ENCODE measurements around the gene IFFO2.
A peak's percentile ranks its signal among the peaks of the same experiment; 100 is the strongest.

IFFO2 gene

DNA sequence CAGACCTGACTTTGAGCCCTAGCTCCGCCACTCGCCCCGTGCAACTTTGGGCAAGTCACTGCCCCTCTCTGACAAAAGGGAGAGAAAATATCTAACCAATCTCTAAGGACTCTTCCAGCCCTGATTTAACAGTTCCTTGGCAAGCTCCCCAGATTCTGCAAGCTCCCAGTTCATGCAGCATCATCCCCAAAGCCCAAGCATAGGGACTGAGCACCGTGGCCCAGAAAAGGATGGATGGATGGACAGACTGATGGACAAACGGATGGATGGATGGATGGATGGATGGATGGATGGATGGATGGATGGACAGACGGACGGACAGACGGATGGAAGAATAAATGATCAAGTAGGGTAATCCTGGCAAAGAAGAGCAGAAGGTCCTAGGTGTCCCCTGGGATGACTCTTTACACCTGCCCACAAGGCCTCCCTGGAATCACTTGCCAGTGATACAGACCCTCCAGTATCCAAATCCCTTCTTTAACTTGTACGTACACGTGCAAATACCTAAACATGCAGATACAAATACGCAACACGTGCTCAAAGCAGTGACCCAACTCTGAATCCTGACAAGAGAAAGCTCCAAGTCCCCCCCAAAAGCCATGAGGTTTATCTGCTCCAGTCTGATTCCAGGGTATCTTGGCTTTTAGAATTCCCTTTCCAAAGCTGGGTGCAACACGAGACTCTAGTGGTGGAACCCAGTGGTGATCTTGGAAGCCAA, 16.0 kb downstream of the IFFO2 start:
- Mint-ChIP-seq H3K36me3 (ENCODE audit: low read depth) (no peaks in the 10 kb centered on the region), H3K27me3 (no peaks in the 10 kb centered on the region), H3K4me1 (ENCODE audit: low read depth) (peaks cover 53% of the 10 kb centered on the region), H3K27ac (no peak overlapping the region), H3K4me3 (no peak overlapping the region), H3K9me3 (no peaks in the 10 kb centered on the region)

GRCh38 chr1:18939398-18940302, 16.8 kb downstream of the IFFO2 start:
- Mint-ChIP-seq H3K36me3 (ENCODE audit: low read depth) (no peaks in the 10 kb centered on the region), H3K4me1 (ENCODE audit: low read depth) (peaks cover 53% of the 10 kb centered on the region), H3K27me3 (no peaks in the 10 kb centered on the region), H3K27ac (peak overlapping the region; percentile 34), H3K4me3 (no peak overlapping the region), H3K9me3 (no peaks in the 10 kb centered on the region)

DNA sequence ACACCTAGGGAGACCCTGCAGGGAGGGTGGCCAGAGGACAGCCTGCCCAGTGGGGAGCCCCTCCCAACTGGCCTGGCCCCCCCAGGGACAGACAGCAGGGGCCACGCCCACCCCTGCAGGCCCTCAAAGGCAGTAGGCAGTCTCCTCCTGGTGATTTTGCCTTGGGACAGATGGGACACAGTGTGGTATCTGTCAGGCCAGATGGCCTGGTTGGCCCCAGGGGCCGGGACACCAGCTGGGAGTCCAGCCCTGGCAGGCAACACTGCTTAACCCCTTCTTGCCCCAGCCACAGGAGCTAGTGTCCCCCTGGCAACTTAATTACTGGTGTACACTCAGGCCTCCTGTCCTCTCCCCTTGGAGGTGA, 17.8 kb downstream of the IFFO2 start:
- H3K27me3 Mint-ChIP-seq = no peaks in the 10 kb centered on the region
- no peak overlapping the region for H3K4me3 Mint-ChIP-seq
- H3K36me3 Mint-ChIP-seq (ENCODE audit: low read depth) = no peaks in the 10 kb centered on the region
- no peak overlapping the region for H3K27ac Mint-ChIP-seq
- no peaks in the 10 kb centered on the region for H3K9me3 Mint-ChIP-seq
- peaks cover 56% of the 10 kb centered on the region for H3K4me1 Mint-ChIP-seq (ENCODE audit: low read depth)

DNA sequence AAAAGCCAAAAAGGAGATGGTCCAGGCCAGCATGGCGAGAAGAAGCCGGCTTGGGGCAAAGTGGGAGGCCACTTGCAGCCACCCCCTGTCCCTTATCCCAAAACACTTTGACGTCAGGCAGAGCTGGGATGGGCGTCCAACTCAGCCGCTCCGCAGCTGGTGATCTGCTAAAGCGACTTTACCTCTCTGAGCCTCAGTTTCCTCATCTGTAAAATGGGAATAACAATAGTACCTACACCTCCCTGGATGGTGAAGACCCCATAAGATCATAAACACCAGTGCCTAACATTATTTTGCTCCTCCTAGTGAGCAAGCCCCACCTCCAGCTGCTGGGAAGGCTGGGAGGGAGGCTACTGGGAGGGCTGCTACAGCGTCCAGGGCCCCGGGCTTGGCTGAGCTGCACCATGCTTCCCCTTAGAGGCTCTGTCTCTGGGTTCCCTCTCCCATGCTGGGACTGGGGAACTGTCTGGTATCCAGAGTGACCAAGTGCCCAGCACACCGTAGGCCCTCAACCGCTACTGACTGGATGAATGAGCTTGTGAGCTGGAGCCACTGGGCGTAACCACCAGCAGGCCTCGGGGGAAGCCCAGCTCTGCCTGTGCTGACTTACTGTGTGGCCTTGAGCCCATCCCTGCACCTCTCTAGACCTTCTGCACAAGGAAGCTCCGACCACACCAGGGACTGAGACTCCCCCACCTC, 18.3 kb downstream of the IFFO2 start:
- Mint-ChIP-seq H3K27me3 (no peaks in the 10 kb centered on the region), H3K27ac (no peak overlapping the region), H3K36me3 (ENCODE audit: low read depth) (no peaks in the 10 kb centered on the region), H3K4me3 (no peak overlapping the region), H3K9me3 (no peaks in the 10 kb centered on the region), H3K4me1 (ENCODE audit: low read depth) (peaks cover 56% of the 10 kb centered on the region)

- Mint-ChIP-seq H3K4me3 (no peak overlapping the region), H3K27me3 (no peaks in the 10 kb centered on the region), H3K27ac (no peak overlapping the region), H3K9me3 (no peaks in the 10 kb centered on the region), H3K36me3 (ENCODE audit: low read depth) (no peaks in the 10 kb centered on the region), H3K4me1 (ENCODE audit: low read depth) (peaks cover 62% of the 10 kb centered on the region)
Observed at GRCh38 chr1:18937539-18937938, 18.9 kb downstream of the IFFO2 start.

DNA sequence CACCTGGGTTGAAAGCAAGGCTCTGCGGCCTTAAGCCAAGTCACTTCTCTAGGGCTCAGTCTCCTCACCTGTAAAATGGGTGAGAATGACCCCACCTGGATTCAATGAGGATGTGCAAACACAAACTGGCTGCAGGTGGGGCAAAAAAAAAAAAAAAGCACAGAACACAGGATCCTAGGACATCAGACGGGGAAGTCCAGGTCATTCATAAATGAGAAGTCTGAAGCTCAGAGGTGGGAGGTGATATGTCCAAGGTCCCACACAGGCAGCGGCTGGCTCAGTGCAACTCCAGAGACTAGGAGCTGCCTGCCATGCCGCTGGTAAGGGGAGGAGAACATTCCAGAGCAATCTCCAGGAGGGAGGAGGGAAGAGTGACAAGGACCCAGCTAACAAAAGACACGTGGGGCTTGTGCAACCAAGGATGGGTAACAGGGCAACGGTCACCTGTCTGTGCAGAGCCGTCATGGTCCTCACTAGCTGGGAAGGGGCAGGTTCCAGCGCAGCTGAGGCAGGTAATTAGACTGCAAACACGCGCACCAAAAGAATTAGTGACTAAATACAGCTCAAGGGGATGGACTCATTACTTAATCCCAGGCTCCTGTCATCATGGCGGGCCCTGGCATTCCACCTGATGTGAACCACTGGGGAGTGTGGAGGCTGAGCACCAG, 19.5 kb downstream of the IFFO2 start:
- Mint-ChIP-seq H3K4me3 (no peak overlapping the region), H3K36me3 (ENCODE audit: low read depth) (no peaks in the 10 kb centered on the region), H3K9me3 (no peaks in the 10 kb centered on the region), H3K27ac (no peak overlapping the region), H3K27me3 (no peaks in the 10 kb centered on the region), H3K4me1 (ENCODE audit: low read depth) (peaks cover 68% of the 10 kb centered on the region)

- Mint-ChIP-seq H3K36me3 (ENCODE audit: low read depth) (no peaks in the 10 kb centered on the region), H3K27ac (no peak overlapping the region), H3K4me3 (no peak overlapping the region), H3K4me1 (ENCODE audit: low read depth) (peaks cover 73% of the 10 kb centered on the region), H3K9me3 (no peaks in the 10 kb centered on the region), H3K27me3 (no peaks in the 10 kb centered on the region)
Observed at GRCh38 chr1:18936471-18936813, 20.0 kb downstream of the IFFO2 start.

DNA sequence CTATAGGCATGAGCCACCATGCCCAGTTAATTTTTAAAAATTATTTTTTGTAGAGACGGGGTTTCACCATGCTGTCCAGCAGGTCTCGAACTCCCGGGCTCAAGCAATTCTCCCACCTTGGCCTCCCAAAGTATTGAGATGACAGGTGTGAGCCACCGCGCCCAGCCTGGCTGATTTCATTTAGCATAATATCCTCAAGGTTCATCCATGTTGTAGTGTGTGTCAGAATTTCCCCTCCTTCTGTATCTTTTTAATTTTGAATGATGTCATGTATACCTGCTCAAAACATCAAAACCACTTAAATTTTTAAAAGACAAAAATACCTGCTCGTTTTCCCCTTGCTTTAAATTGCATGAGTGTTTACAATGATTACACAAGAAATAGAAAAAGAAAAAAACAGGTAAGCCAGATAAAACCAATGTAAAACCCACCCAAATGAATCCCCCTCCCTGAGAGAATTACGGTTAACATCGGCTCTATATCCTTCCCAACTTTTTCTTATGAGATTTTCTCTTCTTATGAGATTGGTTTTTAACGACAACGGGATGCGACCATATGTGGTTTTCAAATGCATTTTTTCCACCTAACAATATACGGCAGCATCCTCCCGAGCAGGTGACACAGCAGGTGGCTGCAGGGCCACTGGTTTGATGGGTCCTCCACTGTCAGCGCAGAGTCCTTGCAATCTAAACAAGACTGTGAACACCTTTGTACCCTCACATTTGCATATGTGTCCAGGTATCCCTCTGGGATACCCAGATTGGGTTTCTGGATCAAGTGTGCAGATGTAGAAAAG, 22.1 kb downstream of the IFFO2 start:
- peak overlapping the region; percentile 55 for H3K27ac Mint-ChIP-seq
- peaks cover 74% of the 10 kb centered on the region for H3K4me1 Mint-ChIP-seq (ENCODE audit: low read depth)
- no peaks in the 10 kb centered on the region for H3K27me3 Mint-ChIP-seq
- no peaks in the 10 kb centered on the region for H3K9me3 Mint-ChIP-seq
- H3K4me3 Mint-ChIP-seq = peak overlapping the region; percentile 23
- no peaks in the 10 kb centered on the region for H3K36me3 Mint-ChIP-seq (ENCODE audit: low read depth)

DNA sequence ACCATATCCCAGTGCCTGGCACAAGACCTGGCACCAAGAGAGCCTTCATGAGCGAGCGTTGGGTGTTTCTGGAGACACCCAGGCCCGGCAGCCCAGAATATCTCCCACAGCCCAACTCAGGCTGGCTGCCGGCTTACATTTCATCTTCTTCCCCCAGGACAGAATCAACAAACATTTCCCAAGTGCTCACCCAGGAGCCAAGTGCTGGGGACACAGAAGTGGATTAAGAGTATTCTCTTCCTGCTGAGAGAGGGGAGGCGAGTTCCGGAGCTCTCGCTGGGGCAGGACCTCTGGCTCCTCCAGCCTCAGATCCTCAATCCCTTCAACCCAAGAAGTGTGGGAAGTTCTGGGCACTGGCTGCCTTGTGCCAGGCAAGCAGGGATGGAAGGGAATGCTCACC, 23.6 kb downstream of the IFFO2 start:
- H3K4me3 Mint-ChIP-seq = no peak overlapping the region
- no peaks in the 10 kb centered on the region for H3K36me3 Mint-ChIP-seq (ENCODE audit: low read depth)
- no peaks in the 10 kb centered on the region for H3K9me3 Mint-ChIP-seq
- no peaks in the 10 kb centered on the region for H3K27me3 Mint-ChIP-seq
- peak overlapping the region; percentile 71 for H3K27ac Mint-ChIP-seq
- peaks cover 89% of the 10 kb centered on the region for H3K4me1 Mint-ChIP-seq (ENCODE audit: low read depth)

DNA sequence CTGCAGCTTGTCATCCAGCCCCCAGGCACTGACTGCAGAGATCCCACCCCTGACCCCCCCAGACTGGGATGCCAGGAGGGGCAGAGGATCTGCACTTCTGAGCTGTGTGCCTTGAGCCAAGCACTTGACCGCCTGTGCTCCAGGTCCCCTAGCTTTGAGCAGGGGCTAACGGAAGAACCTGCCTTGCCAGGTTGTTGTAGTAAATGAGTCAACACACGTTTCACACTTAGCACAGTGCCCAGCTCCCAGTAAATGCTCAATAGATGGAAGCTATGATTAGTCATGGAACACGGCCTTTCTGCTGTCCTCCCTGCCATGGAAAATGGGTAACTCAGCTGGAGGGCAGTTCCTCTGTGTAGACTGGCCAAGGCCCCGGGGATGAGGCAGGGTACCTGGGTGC, 24.1 kb downstream of the IFFO2 start:
- Mint-ChIP-seq H3K4me1 (ENCODE audit: low read depth) (peaks cover 94% of the 10 kb centered on the region), H3K36me3 (ENCODE audit: low read depth) (no peaks in the 10 kb centered on the region), H3K9me3 (no peaks in the 10 kb centered on the region), H3K27me3 (no peaks in the 10 kb centered on the region), H3K4me3 (no peak overlapping the region), H3K27ac (peak overlapping the region; percentile 71)

- Mint-ChIP-seq H3K27me3 (no peaks in the 10 kb centered on the region), H3K36me3 (ENCODE audit: low read depth) (no peaks in the 10 kb centered on the region), H3K4me3 (no peak overlapping the region), H3K9me3 (no peaks in the 10 kb centered on the region), H3K27ac (no peak overlapping the region), H3K4me1 (ENCODE audit: low read depth) (peaks cover 94% of the 10 kb centered on the region)
Observed at GRCh38 chr1:18931730-18932129, 24.7 kb downstream of the IFFO2 start.

DNA sequence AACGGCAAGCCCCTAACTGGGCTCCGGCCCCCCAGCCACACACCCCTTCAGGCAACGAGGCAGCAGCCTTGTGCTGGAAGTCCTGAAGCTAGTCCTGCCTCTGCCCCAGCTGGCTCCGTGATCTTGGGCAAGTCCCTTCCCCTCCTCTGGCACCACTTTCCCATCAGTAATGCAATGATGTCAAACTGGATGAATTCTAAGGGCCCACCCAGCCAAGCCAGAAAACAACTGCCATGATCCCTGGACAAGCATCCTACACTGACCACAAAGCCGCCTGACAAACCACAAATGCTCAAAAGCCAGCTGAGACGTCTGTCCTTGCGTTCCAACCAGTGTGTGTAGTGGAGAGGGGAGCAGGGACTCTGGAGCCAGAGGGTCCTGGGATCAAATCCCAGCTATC, 26.8 kb downstream of the IFFO2 start:
- no peak overlapping the region for H3K4me3 Mint-ChIP-seq
- no peaks in the 10 kb centered on the region for H3K9me3 Mint-ChIP-seq
- peak overlapping the region; percentile 75 for H3K27ac Mint-ChIP-seq
- H3K4me1 Mint-ChIP-seq (ENCODE audit: low read depth) = peaks cover 96% of the 10 kb centered on the region
- H3K36me3 Mint-ChIP-seq (ENCODE audit: low read depth) = no peaks in the 10 kb centered on the region
- H3K27me3 Mint-ChIP-seq = no peaks in the 10 kb centered on the region

DNA sequence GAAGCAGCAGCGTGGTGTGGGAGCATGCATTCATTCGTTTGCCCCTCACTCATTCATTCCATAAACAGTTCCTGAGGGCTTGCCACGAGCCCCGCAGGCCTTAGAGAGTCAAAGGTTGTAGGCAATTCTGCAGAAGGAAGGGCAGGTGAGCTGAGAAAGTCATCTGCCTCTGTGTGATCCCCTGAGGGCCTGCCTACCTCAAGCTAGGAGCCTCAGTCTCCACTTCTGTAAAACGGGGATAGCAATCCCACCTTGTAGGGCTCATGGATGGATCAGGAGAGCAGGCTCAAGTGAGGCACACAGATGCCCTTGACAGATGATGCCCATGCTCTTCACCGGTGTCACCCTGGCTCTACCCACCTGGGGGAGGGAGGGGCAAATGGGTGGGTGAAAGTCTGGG, 27.5 kb downstream of the IFFO2 start:
- H3K4me1 Mint-ChIP-seq (ENCODE audit: low read depth) = peaks cover 97% of the 10 kb centered on the region
- H3K27ac Mint-ChIP-seq = peak overlapping the region; percentile 97
- H3K27me3 Mint-ChIP-seq = no peaks in the 10 kb centered on the region
- H3K36me3 Mint-ChIP-seq (ENCODE audit: low read depth) = no peaks in the 10 kb centered on the region
- H3K4me3 Mint-ChIP-seq = no peak overlapping the region
- H3K9me3 Mint-ChIP-seq = no peaks in the 10 kb centered on the region

DNA sequence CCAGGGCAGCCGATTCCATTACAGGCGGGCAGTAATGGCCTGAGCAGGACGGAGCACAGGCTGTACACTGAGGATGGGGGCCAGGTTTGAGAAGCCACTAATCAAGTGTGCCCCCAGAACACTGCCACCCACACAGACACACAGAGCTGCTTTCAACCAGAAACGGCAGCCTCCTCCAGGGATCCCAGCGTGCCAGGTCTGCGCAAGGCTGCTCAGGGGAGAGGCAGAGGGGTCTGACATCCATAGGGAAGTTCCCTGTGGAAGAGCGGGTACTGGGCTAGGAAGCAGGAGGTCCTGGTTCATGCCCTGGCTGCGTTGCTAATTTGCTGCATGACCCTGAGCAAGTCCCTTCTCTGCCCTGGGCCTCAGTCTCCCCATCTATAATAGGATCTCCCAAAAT, 28.1 kb downstream of the IFFO2 start:
- H3K27ac Mint-ChIP-seq = peak overlapping the region; percentile 97

More for the DNA sequence above, 28.1 kb downstream of the IFFO2 start:
- Mint-ChIP-seq H3K27me3 (no peaks in the 10 kb centered on the region), H3K4me3 (peak overlapping the region; percentile 81), H3K4me1 (ENCODE audit: low read depth) (peaks cover 98% of the 10 kb centered on the region), H3K36me3 (ENCODE audit: low read depth) (no peaks in the 10 kb centered on the region), H3K9me3 (no peaks in the 10 kb centered on the region)

Measured in stimulated activated naive CD8-positive, alpha-beta T cell treated with anti-CD3 and anti-CD28 coated beads, Interleukin-15, Interleukin-2, amounts not matched to agents 100 ng/mL and 50 ng/mL, for 24 hours (primary cell).